ENCODE measurements around the gene APPBP2.

APPBP2 gene

GRCh38 chr17:60455378-60455777 lies 70.7 kb downstream of the APPBP2 start:
- Histone ChIP-seq H3K4me1 (ENCODE audit: low read depth, poor library complexity, severe bottlenecking) (peaks cover 10% of the 10 kb centered on the region), H3K4me3 (IDR thresholded peaks at IDR 0.05; ENCODE audit: insufficient read depth, low read depth, low read length) (no peak overlapping the region), H3K79me2 (ENCODE audit: insufficient read depth, low read depth) (no peaks in the 10 kb centered on the region), H3K9ac (no peak overlapping the region), H3K27me3 (ENCODE audit: insufficient read depth, low read depth) (no peaks in the 10 kb centered on the region), H3K4me2 (no peak overlapping the region), H3K27ac (no peak overlapping the region), H3K36me3 (ENCODE audit: insufficient read depth) (peaks cover under 1% of the 10 kb centered on the region; the same call in 1 of the 2 replicates), H2AFZ (ENCODE audit: low read depth) (no peak overlapping the region), H4K20me1 (ENCODE audit: insufficient read depth) (no peaks in the 10 kb centered on the region)
- TF ChIP-seq CTCF (conservative IDR thresholded peaks at IDR 0.05; ENCODE audit: low read depth, low read length), result no peak

GRCh38 chr17:60451965-60452364 lies 74.1 kb downstream of the APPBP2 start:
- no peak overlapping the region for H2AFZ ChIP-seq (ENCODE audit: low read depth)
- H3K27ac ChIP-seq, result no peak overlapping the region
- H3K4me2 ChIP-seq, result no peak overlapping the region
- no peaks in the 10 kb centered on the region for H3K79me2 ChIP-seq (ENCODE audit: insufficient read depth, low read depth)
- no peak overlapping the region for H3K9ac ChIP-seq
- no peak for TF ChIP-seq CTCF (conservative IDR thresholded peaks at IDR 0.05; ENCODE audit: low read depth, low read length)
- H3K4me3 ChIP-seq (IDR thresholded peaks at IDR 0.05; ENCODE audit: insufficient read depth, low read depth, low read length), result no peak overlapping the region
- H3K4me1 ChIP-seq (ENCODE audit: low read depth, poor library complexity, severe bottlenecking), result no peaks in the 10 kb centered on the region
- no peaks in the 10 kb centered on the region for H4K20me1 ChIP-seq (ENCODE audit: insufficient read depth)
- H3K36me3 ChIP-seq (ENCODE audit: insufficient read depth), result no peaks in the 10 kb centered on the region; the same call in 1 of the 2 replicates
- H3K27me3 ChIP-seq (ENCODE audit: insufficient read depth, low read depth), result no peaks in the 10 kb centered on the region

- Histone ChIP-seq H4K20me1 (ENCODE audit: insufficient read depth) (no peaks in the 10 kb centered on the region), H3K4me2 (no peak overlapping the region), H3K79me2 (ENCODE audit: insufficient read depth, low read depth) (no peaks in the 10 kb centered on the region), H3K27ac (no peak overlapping the region), H2AFZ (ENCODE audit: low read depth) (no peak overlapping the region), H3K4me3 (IDR thresholded peaks at IDR 0.05; ENCODE audit: insufficient read depth, low read depth, low read length) (no peak overlapping the region), H3K4me1 (ENCODE audit: low read depth, poor library complexity, severe bottlenecking) (no peaks in the 10 kb centered on the region), H3K9ac (no peak overlapping the region), H3K27me3 (ENCODE audit: insufficient read depth, low read depth) (no peaks in the 10 kb centered on the region), H3K36me3 (ENCODE audit: insufficient read depth) (no peaks in the 10 kb centered on the region; the same call in 1 of the 2 replicates)
- no peak for TF ChIP-seq CTCF (conservative IDR thresholded peaks at IDR 0.05; ENCODE audit: low read depth, low read length)
Measured at GRCh38 chr17:60451071-60451470, 75.0 kb downstream of the APPBP2 start.

- H3K36me3 ChIP-seq (ENCODE audit: insufficient read depth), result no peaks in the 10 kb centered on the region; the same call in 1 of the 2 replicates
- no peak overlapping the region for H3K27ac ChIP-seq
- no peaks in the 10 kb centered on the region for H4K20me1 ChIP-seq (ENCODE audit: insufficient read depth)
- H3K79me2 ChIP-seq (ENCODE audit: insufficient read depth, low read depth), result no peaks in the 10 kb centered on the region
- no peaks in the 10 kb centered on the region for H3K4me1 ChIP-seq (ENCODE audit: low read depth, poor library complexity, severe bottlenecking)
- H2AFZ ChIP-seq (ENCODE audit: low read depth), result no peak overlapping the region
- H3K9ac ChIP-seq, result no peak overlapping the region
- no peak overlapping the region for H3K4me2 ChIP-seq
- H3K27me3 ChIP-seq (ENCODE audit: insufficient read depth, low read depth), result no peaks in the 10 kb centered on the region
- TF ChIP-seq CTCF (conservative IDR thresholded peaks at IDR 0.05; ENCODE audit: low read depth, low read length), result no peak
- no peak overlapping the region for H3K4me3 ChIP-seq (IDR thresholded peaks at IDR 0.05; ENCODE audit: insufficient read depth, low read depth, low read length)
Measured at GRCh38 chr17:60447375-60447774, 78.7 kb downstream of the APPBP2 start.

All from KMS-11 (cell line).